Suprapubic skin (tissue), 4 donors: ENCODE measurements around the gene ADISSP. TPM values are rescaled to one million over a fixed set of nuclear protein-coding genes. Genes with fewer than 3 reads are reported as not detected.
A peak's percentile ranks its signal among the peaks of the same experiment; 100 is the strongest.

Experiments
- DNase-seq, 2 donors: peaks; one replicate each; pipeline ENCODE4 v3.0.0-alpha.2; 2019; ENCODE audit warnings: low spot score in 2 of 2
- H3K27ac ChIP-seq: fragments of 200-600 bp; sonication (generic); one replicate; pipeline ENCODE4 v1.5.1; 2019
- H3K27me3 ChIP-seq: fragments of 200-600 bp; sonication (generic); one replicate; pipeline ENCODE4 v1.5.1; 2019
- H3K36me3 ChIP-seq: fragments of 200-600 bp; sonication (generic); one replicate; pipeline ENCODE4 v1.5.1; 2019
- H3K4me1 ChIP-seq: fragments of 200-600 bp; sonication (generic); one replicate; pipeline ENCODE4 v1.5.1; 2019
- H3K4me3 ChIP-seq: fragments of 200-600 bp; sonication (generic); one replicate; pipeline ENCODE4 v1.5.1; 2019; ENCODE audit warnings: mild to moderate bottlenecking
- H3K9me3 ChIP-seq: fragments of 200-600 bp; sonication (generic); one replicate; pipeline ENCODE4 v1.5.1; 2019
- CTCF ChIP-seq, 2 donors: fragments of 200-600 bp in 1 of 2; fragments of 450-650 bp in 1 of 2; sonication (generic) in 1 of 2; IDR thresholded peaks; one replicate each; pipeline ENCODE4 v1.5.1; 2016 to 2019; ENCODE audit warnings: antibody characterized with exemption in 2 of 2, mild to moderate bottlenecking in 1 of 2, moderate library complexity in 1 of 2
- EP300 ChIP-seq: sonication (generic); formaldehyde crosslinking; IDR thresholded peaks from one replicate; pipeline ENCODE4 v1.6.1; 2017; ENCODE audit warnings: antibody characterized with exemption
- POLR2A ChIP-seq, 2 donors: fragments of 450-650 bp; IDR thresholded peaks; one replicate each; pipeline ENCODE4 v1.6.1; 2017; ENCODE audit warnings: antibody characterized with exemption in 2 of 2, mild to moderate bottlenecking in 2 of 2, moderate library complexity in 2 of 2
- POLR2AphosphoS5 ChIP-seq, 3 donors: sonication (generic); formaldehyde crosslinking; IDR thresholded peaks; one replicate each; pipeline ENCODE4 v1.6.1; 2017; ENCODE audit warnings: antibody characterized with exemption in 3 of 3
- WGBS: methylation state at CpG from one replicate; pipeline ENCODE4 v1.1.5; 2018; 5-methylcytosine and 5-hydroxymethylcytosine counted together
- total RNA-seq, 4 donors: library from RNA; depleted of rRNA; stranded (reverse); fragments of >200 nt; gene quantifications; one replicate each; pipeline ENCODE4 v1.1.0, GENCODE V29; 2016

Gene ADISSP
- total RNA-seq, 4 donors from 2014 or later, result 8.4 to 20.3 (median 18.9) TPM

GRCh38 chr20:3729811-3730540 lies 37.6 kb downstream of the ADISSP start:
- Histone ChIP-seq H3K27ac (no peak overlapping the region), H3K4me1 (peaks cover 23% of the 10 kb centered on the region), H3K4me3 (no peak overlapping the region), H3K36me3 (no peaks in the 10 kb centered on the region), H3K9me3 (no peaks in the 10 kb centered on the region), H3K27me3 (no peaks in the 10 kb centered on the region)
- TF ChIP-seq POLR2A (IDR thresholded peaks at IDR 0.05), result no peak
- TF ChIP-seq EP300, result no peak
- TF ChIP-seq CTCF (IDR thresholded peaks at IDR 0.05), result no peak
- no peak for TF ChIP-seq POLR2AphosphoS5 (IDR thresholded peaks at IDR 0.05)
- DNase-seq, result no peak
- WGBS, result 75% methylated on average over 7 of the region's 8 CpGs

GRCh38 chr20:3729378-3729777 lies 38.2 kb downstream of the ADISSP start:
- peaks cover 23% of the 10 kb centered on the region for H3K4me1 ChIP-seq
- WGBS, result 87% methylated on average over 5 of the region's 6 CpGs
- TF ChIP-seq EP300 (no peak), POLR2AphosphoS5 (IDR thresholded peaks at IDR 0.05) (no peak), POLR2A (IDR thresholded peaks at IDR 0.05) (no peak), CTCF (IDR thresholded peaks at IDR 0.05) (no peak)
- no peaks in the 10 kb centered on the region for H3K36me3 ChIP-seq
- no peaks in the 10 kb centered on the region for H3K27me3 ChIP-seq
- H3K9me3 ChIP-seq, result no peaks in the 10 kb centered on the region
- no peak overlapping the region for H3K4me3 ChIP-seq
- no peak for DNase-seq
- H3K27ac ChIP-seq, result no peak overlapping the region

GRCh38 chr20:3728876-3729275 lies 38.7 kb downstream of the ADISSP start:
- WGBS, result 92% methylated on average over 3 of the region's 3 CpGs
- TF ChIP-seq POLR2A (IDR thresholded peaks at IDR 0.05) (no peak), CTCF (IDR thresholded peaks at IDR 0.05) (no peak), POLR2AphosphoS5 (IDR thresholded peaks at IDR 0.05) (no peak), EP300 (no peak)
- no peak for DNase-seq
- Histone ChIP-seq H3K36me3 (no peaks in the 10 kb centered on the region), H3K4me3 (no peak overlapping the region), H3K9me3 (no peaks in the 10 kb centered on the region), H3K4me1 (peaks cover 18% of the 10 kb centered on the region), H3K27ac (no peak overlapping the region), H3K27me3 (no peaks in the 10 kb centered on the region)

GRCh38 chr20:3728354-3728753 lies 39.2 kb downstream of the ADISSP start:
- H3K9me3 ChIP-seq, result no peaks in the 10 kb centered on the region
- no peak for DNase-seq
- H3K4me1 ChIP-seq, result peaks cover 15% of the 10 kb centered on the region
- no peak overlapping the region for H3K4me3 ChIP-seq
- H3K27me3 ChIP-seq, result no peaks in the 10 kb centered on the region
- no peak for TF ChIP-seq POLR2AphosphoS5 (IDR thresholded peaks at IDR 0.05)
- TF ChIP-seq CTCF (IDR thresholded peaks at IDR 0.05), result no peak
- no peak for TF ChIP-seq EP300
- TF ChIP-seq POLR2A (IDR thresholded peaks at IDR 0.05), result no peak
- no peak overlapping the region for H3K27ac ChIP-seq
- 96% methylated on average over 5 of the region's 5 CpGs for WGBS
- no peaks in the 10 kb centered on the region for H3K36me3 ChIP-seq

- H3K27ac ChIP-seq, result peak overlapping the region; percentile 51
Measured at GRCh38 chr20:3727401-3728021, 40.0 kb downstream of the ADISSP start.

More at GRCh38 chr20:3727401-3728021, 40.0 kb downstream of the ADISSP start:
- peaks cover 15% of the 10 kb centered on the region for H3K4me1 ChIP-seq
- DNase-seq, result no peak
- H3K9me3 ChIP-seq, result no peaks in the 10 kb centered on the region
- TF ChIP-seq POLR2AphosphoS5 (IDR thresholded peaks at IDR 0.05) (no peak), EP300 (no peak), CTCF (IDR thresholded peaks at IDR 0.05) (no peak), POLR2A (IDR thresholded peaks at IDR 0.05) (no peak)
- H3K36me3 ChIP-seq, result no peaks in the 10 kb centered on the region
- H3K4me3 ChIP-seq, result no peak overlapping the region
- no peaks in the 10 kb centered on the region for H3K27me3 ChIP-seq
- WGBS, result 17% methylated on average over 11 of the region's 11 CpGs
